Stromal cell of bone marrow (primary cell): Measurements from ENCODE around the gene CHAF1A.

Source experiments
- DNase-seq: peaks from one replicate; pipeline ENCODE4 v3.0.0-alpha.2; 2012; ENCODE audit warnings: low read depth

CHAF1A gene

GRCh38 chr19:4367336-4367723 is 35.1 kb upstream of the CHAF1A start:
- no peak for DNase-seq

DNA sequence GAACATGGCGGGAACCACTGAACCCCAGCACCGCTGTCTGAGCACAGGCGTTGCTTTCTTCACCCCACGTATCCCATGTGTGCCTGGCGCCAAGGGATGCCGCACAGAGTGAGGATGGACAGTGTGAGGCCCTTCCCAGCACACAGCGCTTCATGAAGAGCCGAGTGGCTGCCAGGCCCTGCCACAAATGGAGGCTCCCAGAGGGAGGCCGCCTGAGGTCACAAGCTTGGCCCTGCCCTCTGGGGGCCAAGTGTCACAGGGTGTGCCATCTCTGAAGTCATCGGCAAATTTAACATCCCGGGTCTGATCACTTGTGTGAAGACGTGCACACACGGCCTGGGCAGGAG is 34.7 kb upstream of the CHAF1A start:
- no peak for DNase-seq

- no peak for DNase-seq
Observed at GRCh38 chr19:4368128-4368820, 34.2 kb upstream of the CHAF1A start.

- no peak for DNase-seq
Observed at GRCh38 chr19:4369109-4369887, 33.1 kb upstream of the CHAF1A start.

- no peak for DNase-seq
Observed at GRCh38 chr19:4369888-4370260, 32.6 kb upstream of the CHAF1A start.

DNA sequence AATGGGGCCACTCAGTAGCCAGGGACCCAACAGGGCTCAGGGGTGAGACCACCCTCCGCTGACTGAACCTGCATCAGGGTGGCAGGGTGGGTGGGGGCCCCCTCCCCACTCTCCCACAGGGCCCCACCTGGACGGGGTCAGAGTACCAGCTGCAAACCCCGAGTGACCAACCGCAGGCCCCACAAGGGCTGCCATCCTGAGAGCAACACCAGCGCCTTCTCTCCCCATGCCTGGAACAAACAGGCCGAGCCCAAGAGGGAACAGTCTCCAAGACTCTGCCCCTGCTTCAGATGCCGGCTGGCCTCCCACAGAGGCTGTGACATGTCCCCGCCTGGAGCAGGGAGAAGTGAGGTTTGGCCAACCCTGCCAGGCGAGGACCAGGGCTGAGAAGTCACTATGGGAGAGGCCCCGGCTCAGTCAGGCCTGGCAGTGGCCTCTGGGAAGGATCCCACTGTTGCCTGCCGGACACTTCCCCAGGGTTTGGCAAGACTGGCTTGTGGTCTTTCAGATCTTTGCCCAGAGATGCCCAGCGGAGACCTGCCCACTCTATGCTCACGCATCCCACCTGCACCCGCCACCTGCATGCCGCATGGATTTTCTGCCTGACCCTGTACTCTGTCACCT is 31.9 kb upstream of the CHAF1A start:
- no peak for DNase-seq

- DNase-seq, result no peak
Observed at GRCh38 chr19:4371247-4372164, 30.9 kb upstream of the CHAF1A start.

GRCh38 chr19:4372165-4373012 is 30.1 kb upstream of the CHAF1A start:
- DNase-seq, result no peak

GRCh38 chr19:4373013-4373367 is 29.4 kb upstream of the CHAF1A start:
- DNase-seq, result no peak

DNA sequence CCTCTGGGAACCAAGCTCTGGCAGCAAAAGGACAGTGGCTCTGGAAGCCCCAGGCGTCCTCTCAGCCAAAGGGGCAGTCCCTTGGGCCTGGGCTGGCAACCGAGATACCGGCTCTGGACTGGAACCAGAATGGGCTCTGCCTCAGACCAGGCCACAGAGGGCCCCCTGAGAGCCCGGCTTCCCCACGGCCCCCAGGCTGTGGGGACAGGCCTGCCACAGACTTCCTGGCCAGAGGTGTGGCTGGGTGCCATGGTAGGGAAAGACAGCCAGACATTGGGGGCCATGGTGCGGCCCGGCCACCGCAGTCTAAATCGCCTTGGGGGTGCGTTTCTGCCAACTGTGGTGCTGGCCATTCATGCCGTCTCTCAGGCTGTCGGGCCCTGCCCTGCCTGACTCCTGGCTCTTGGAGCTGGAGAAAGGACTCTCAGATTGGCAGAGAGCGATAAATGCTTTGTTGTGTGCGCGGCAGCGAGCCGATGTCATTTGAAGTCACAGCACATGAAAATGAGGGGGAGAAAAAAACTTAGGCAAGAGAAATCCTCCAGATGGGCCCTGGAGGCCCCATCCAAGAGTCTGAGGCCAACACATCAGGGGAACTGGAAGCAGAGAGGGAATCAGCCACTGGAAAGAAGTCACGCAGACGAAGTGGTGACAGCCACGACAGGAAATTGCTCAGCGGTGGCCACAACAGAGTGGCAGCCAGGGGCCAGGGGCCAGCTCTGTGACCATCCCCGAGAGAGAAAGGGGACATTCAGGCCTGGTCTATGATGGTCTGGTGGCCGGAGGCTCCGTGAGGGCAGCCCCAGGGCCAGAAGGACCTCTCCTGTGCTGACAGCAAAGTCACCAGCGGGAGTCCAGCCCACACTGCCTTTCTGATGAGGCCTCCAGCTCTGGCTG is 28.6 kb upstream of the CHAF1A start:
- DNase-seq, result no peak

DNA sequence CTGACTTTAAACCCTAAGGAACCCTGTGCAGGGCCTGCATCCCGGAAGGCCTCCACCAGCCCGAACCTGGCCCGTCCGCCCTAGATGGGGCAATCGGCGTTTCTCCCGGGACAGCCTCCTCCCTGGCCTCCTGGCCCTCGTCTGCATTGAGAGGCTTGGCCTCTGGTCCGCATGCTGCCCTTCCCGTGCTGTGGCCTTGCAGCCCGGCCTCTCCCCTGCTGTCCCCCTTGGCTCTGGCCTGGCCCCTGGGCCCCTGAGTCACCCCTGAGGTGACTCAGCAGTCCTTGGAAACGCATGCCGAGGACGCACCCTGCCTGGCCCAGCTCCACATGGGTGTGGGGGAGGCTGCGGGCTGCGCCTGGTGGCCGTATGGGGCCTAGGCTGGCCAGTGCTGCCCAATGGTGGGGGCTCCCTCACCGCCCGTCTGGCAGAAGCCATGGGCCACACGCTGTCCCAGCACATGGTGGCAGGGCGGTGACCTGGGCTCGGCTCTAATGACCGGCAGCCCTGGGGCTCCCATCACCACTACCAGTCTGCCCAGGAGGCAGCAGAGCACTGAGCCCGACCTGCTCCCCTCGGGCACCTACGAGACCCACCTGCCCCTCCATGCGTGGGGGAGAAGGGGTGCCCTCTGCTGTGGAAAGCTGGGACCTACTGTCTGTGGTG is 27.8 kb upstream of the CHAF1A start:
- DNase-seq, result peak; percentile 86

- peak; percentile 54 for DNase-seq
Observed at GRCh38 chr19:4375164-4376027, 27.0 kb upstream of the CHAF1A start.

DNA sequence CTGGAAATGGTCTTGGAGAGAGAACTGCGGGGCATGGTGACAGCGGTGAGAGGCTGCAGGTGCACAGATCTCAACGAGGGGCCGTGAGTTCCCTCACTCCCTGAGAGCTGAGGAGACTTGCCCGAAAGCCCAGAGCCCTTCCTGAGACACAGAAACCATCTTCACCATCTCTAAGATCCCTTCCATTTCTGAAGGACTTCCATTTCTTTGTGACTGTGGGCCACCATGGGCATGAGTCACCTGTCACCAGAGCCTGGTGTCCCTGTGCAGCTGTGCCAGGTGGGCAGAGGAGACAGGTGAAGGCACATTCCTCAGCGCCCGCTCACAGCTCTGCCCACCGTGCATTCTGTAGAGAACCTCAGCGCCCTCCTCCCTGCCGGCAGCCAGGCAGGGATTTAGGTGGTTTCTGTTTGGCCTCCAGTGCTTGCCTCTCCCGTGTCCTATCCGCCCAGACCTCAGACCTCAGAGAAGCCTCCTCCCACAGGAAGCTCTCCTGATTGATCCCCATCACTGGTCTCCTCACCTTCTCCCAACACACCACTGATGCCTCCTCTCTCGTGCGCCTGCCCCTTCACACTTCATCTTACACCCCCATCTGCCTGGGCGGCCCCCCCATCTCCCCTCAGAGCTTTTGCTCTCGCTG is 26.3 kb upstream of the CHAF1A start:
- DNase-seq, result no peak

DNA sequence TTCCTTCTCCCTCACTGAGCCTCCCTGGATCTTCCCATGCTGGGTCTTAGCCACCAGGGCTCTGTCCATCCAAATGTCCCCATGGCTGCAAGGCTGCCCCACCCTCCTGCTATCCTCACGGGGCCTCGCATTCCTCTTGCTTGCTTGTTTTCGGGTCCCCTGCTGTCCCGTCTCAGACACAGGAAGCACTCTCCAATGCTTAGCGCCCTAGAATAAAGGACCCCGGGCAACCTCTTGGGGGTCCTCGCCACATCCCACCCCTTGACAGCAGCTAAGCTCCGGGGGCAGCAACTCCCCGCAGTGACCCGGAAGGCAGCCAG is 25.8 kb upstream of the CHAF1A start:
- DNase-seq, result no peak

DNA sequence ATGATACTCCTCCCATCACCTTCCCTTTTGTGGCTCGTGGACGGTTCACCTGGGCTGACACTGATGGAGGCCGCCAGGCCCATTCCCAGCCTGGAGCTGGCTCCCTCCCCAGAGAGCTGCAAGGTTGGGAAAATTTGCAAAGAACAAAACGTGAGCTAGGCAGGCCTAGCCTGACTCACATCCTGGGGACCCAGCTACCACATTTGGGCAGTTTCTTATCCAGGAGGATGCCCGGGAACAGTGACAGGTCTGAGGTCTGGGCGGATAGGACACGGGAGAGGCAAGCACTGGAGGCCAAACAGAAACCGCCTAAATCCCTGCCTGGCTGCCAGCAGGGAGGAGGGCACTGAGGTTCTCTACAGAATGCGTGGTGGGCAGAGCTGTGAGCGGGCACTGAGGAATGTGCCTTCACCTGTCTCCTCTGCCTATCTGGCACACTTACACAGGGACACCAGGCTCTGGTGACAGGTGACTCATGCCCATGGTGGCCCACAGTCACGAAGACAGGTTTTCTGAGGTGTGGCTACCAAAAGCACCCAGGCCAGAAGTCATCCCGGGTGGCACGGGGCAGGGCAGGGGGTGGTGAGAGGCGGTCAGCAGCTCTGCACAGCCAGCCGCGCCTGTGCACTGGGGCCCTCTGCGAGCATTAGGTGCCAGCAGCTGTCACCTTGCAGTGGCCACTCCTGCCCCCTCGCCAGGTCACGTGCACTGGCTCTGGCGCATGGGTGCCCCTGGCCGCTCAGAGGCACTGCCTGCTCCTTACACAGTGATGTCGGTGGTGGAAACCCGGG is 25.3 kb upstream of the CHAF1A start:
- DNase-seq, result no peak

- DNase-seq, result no peak
Observed at GRCh38 chr19:4378886-4379285, 23.6 kb upstream of the CHAF1A start.

- DNase-seq, result no peak
Observed at GRCh38 chr19:4379383-4380253, 22.8 kb upstream of the CHAF1A start.
